ENCODE results near the gene OPCML.

Gene OPCML

GRCh38 chr11:133047036-133047770 is 485.1 kb downstream of the OPCML start:
- no peak overlapping the region for H3K4me3 ChIP-seq (ENCODE audit: low read length)
- TF ChIP-seq, protein P1, sequence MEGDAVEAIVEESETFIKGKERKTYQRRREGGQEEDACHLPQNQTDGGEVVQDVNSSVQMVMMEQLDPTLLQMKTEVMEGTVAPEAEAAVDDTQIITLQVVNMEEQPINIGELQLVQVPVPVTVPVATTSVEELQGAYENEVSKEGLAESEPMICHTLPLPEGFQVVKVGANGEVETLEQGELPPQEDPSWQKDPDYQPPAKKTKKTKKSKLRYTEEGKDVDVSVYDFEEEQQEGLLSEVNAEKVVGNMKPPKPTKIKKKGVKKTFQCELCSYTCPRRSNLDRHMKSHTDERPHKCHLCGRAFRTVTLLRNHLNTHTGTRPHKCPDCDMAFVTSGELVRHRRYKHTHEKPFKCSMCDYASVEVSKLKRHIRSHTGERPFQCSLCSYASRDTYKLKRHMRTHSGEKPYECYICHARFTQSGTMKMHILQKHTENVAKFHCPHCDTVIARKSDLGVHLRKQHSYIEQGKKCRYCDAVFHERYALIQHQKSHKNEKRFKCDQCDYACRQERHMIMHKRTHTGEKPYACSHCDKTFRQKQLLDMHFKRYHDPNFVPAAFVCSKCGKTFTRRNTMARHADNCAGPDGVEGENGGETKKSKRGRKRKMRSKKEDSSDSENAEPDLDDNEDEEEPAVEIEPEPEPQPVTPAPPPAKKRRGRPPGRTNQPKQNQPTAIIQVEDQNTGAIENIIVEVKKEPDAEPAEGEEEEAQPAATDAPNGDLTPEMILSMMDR (conservative IDR thresholded peaks at IDR 0.05; ENCODE audit: low read length), result no peak
- peak; percentile 32 for DNase-seq (ENCODE audit: low read depth)

DNA sequence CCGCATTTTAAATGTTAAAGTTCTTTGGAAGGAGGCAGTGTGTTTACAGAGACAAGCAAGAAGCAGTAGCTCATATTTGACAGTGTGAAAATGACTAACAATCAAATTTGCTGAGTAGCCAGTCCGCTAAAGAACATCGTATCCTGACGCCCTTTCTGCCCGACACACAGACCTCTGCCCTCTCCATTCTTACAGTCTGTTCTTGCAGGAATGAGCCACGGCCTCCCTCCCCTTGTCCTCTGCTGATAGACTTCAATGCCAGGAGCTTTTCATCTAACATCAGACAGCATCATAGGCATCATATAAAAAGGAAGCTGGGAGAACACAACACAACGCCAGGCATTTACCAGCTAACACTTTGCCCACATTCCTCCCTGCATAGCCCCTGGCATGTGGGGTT is 486.0 kb downstream of the OPCML start:
- no peak overlapping the region for H3K4me3 ChIP-seq (ENCODE audit: low read length)
- DNase-seq (ENCODE audit: low read depth), result no peak
- TF ChIP-seq, protein P1 (conservative IDR thresholded peaks at IDR 0.05; ENCODE audit: low read length), result no peak

DNA sequence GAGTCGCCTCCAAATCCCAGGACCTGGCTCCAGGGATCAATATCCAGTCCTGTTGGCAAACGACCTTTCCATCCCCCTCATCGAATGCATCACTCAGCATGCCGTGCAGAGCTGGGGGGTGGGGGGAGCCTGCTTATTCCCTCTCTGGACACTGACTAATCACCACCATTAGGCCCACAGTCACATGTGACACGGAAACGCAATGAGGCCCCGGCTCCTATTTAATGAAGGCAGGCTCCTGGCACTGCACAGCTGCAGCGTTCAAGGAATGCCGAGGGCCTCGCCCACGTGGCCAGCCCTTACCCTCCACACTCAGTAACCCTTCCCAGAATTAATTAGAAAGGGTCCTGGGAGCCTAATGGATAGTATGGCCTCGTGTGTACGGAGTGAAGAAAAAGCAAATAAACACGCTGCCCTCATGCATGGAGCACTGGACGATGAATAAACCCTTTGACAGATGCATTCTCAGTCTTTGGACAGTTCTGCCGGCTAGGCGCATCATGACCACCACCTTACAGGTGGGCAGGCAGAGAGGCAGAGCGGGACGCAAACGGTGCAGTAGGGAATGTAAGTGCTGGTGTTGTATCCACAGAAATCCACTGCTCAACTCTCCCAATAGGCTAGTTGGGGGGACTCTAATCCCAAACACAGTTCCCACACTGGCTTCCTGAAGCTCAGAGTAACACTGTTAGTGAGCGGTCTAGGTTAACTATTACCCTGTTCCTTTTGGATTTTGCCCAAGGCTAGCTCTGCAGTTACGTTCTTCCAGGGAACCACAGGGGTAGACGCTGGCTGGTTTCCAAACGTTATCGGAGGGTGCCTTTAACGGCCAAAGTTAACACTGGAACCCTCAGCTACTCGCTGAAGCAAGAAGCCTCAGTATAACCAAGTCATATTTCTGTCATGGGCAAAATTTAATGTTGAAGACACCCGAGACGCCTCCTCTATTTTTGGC is 490.1 kb downstream of the OPCML start:
- no peak overlapping the region for H3K4me3 ChIP-seq (ENCODE audit: low read length)
- no peak for DNase-seq (ENCODE audit: low read depth)
- TF ChIP-seq, protein P1 (conservative IDR thresholded peaks at IDR 0.05; ENCODE audit: low read length), result no peak

GRCh38 chr11:133041181-133041580 is 491.1 kb downstream of the OPCML start:
- H3K4me3 ChIP-seq (ENCODE audit: low read length), result no peak overlapping the region
- no peak for DNase-seq (ENCODE audit: low read depth)
- TF ChIP-seq, protein P1 (conservative IDR thresholded peaks at IDR 0.05; ENCODE audit: low read length), result peak; percentile 9; the same call in 1 of the 2 replicates

GRCh38 chr11:133040289-133040900 is 491.9 kb downstream of the OPCML start:
- DNase-seq (ENCODE audit: low read depth), result peak; percentile 78
- no peak overlapping the region for H3K4me3 ChIP-seq (ENCODE audit: low read length)
- TF ChIP-seq, protein P1 (conservative IDR thresholded peaks at IDR 0.05; ENCODE audit: low read length), result no peak

DNA sequence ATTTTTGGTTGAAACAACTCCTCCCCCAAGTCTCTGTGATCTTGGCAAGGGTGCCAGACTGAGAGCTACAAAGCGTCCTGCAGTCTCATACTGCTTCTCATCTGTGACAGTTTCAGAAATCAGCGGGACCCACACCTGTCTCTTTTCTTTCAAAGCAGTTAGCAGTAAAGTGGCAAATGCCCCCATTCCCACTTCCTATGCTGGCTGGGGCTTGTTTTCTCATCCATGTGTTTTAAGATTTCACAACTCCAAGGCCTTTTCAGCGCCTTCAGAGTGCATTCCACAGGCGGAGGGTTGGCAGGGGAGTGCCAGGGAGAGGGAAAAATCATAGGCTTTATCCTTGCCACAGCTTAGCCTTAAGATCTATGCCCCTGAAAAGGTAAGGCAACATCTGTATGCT is 493.5 kb downstream of the OPCML start:
- no peak overlapping the region for H3K4me3 ChIP-seq (ENCODE audit: low read length)
- TF ChIP-seq, protein P1 (conservative IDR thresholded peaks at IDR 0.05; ENCODE audit: low read length), result no peak
- DNase-seq (ENCODE audit: low read depth), result peak; percentile 52

Data from AG10803 (cell line).